PC-3 (cell line): ENCODE results near the gene MAP3K3. TPM values are rescaled to one million over a fixed set of nuclear protein-coding genes. Genes with fewer than 3 reads are reported as not detected.

ENCODE experiments used
- ATAC-seq: fragments of 200-7000 bp; cut with Tn5 transposase; 2 replicates; pipeline ENCODE4 v1.9.1; 2020; ENCODE audit warnings: mild to moderate bottlenecking, moderate library complexity
- BruUV-seq: library from RNA; stranded (reverse); fragments of 400-500 nt; replicated peaks from 2 replicates; lab custom pipeline; 2021; lab: Mats Ljungman, UMichigan
- CTCF ChIA-PET: fragments of 300-600 bp; sonication (Branson Sonifier 250); formaldehyde crosslinking; loops from one replicate; lab custom pipeline; 2022; ENCODE audit warnings: antibody characterized with exemption; lab: Charles Lee
- POLR2A ChIA-PET: fragments of 300-600 bp; sonication (Branson Sonifier 250); formaldehyde crosslinking; loops from one replicate; lab custom pipeline; 2022; ENCODE audit warnings: antibody characterized with exemption; ENCODE audit not compliant: unreplicated experiment; lab: Charles Lee
- DNase-seq: peaks from one replicate; pipeline ENCODE4 v3.0.0-alpha.2; 2015
- H2AFZ ChIP-seq: fragments of 300-600 bp; sonication (generic); 2 replicates; pipeline ENCODE4 v1.6.0; 2016; ENCODE audit warnings: antibody characterized with exemption, low read length
- H3F3A ChIP-seq: fragments of 300-600 bp; sonication (generic); one replicate; pipeline ENCODE4 v1.6.0; 2017; ENCODE audit warnings: antibody characterized with exemption, low read length, control low read depth, mild to moderate bottlenecking; ENCODE audit not compliant: unreplicated experiment
- H3K27ac ChIP-seq: fragments of 300-600 bp; sonication (generic); 2 replicates; pipeline ENCODE4 v1.5.1; 2016; ENCODE audit warnings: mild to moderate bottlenecking, low read length
- H3K27me3 ChIP-seq: fragments of 300-600 bp; sonication (generic); 2 replicates; pipeline ENCODE4 v1.6.1; 2016; ENCODE audit warnings: low read length, mixed read lengths
- H3K36me3 ChIP-seq: fragments of 300-600 bp; sonication (generic); 2 replicates; pipeline ENCODE4 v1.6.1; 2016; ENCODE audit warnings: low read depth, mixed run types, low read length, mixed read lengths
- H3K4me1 ChIP-seq: fragments of 300-600 bp; sonication (generic); 2 replicates; pipeline ENCODE4 v1.5.1; 2016; ENCODE audit warnings: low read length; ENCODE audit not compliant: insufficient read depth
- H3K4me2 ChIP-seq: fragments of 300-600 bp; sonication (generic); 2 replicates; pipeline ENCODE4 v1.6.0; 2016; ENCODE audit warnings: low read length
- H3K4me3 ChIP-seq: fragments of 300-600 bp; sonication (generic); 2 replicates; pipeline ENCODE4 v1.5.1; 2016; ENCODE audit warnings: mild to moderate bottlenecking, low read length, mixed read lengths
- H3K79me2 ChIP-seq: fragments of 300-600 bp; sonication (generic); 2 replicates; pipeline ENCODE4 v1.6.1; 2017; ENCODE audit warnings: low read length, mixed read lengths
- H3K9ac ChIP-seq: fragments of 300-600 bp; sonication (generic); 2 replicates; pipeline ENCODE4 v1.6.0; 2016; ENCODE audit warnings: mild to moderate bottlenecking, low read length
- H3K9me2 ChIP-seq: fragments of 300-600 bp; sonication (generic); replicated peaks from 2 replicates; pipeline ENCODE4 v1.6.1; 2016; ENCODE audit warnings: mixed run types, low read length, mixed read lengths
- H3K9me3 ChIP-seq: fragments of 300-600 bp; sonication (generic); 2 replicates; pipeline ENCODE4 v1.6.1; 2016; ENCODE audit warnings: low read length, mixed read lengths
- H4K20me1 ChIP-seq: fragments of 300-600 bp; sonication (generic); 2 replicates; pipeline ENCODE4 v1.6.1; 2016; ENCODE audit warnings: low read length, mixed read lengths
- EZH2 ChIP-seq: fragments of 300-600 bp; sonication (generic); IDR thresholded peaks from one replicate; pipeline ENCODE4 v1.6.1; 2017; ENCODE audit warnings: antibody characterized with exemption, mild to moderate bottlenecking, low read length; ENCODE audit not compliant: unreplicated experiment
- EZH2phosphoT487 ChIP-seq: fragments of 300-600 bp; sonication (generic); IDR thresholded peaks from 2 replicates; pipeline ENCODE4 v1.6.1; 2018; ENCODE audit warnings: mild to moderate bottlenecking, antibody characterized with exemption, low read length, borderline replicate concordance
- intact Hi-C: fragments of 100-400 bp; cut with micrococcal nuclease; formaldehyde crosslinking; loops from 2 replicates; pipeline ENCODE4 v1.9.0; 2023
- total RNA-seq: library from RNA; depleted of rRNA; stranded (reverse); fragments of >200 nt; gene quantifications from 2 replicates; pipeline ENCODE4 v1.2.3, GENCODE V29; 2014
- TF ChIP-seq, protein P1 (sequence below): fragments of 300-600 bp; sonication (generic); conservative IDR thresholded peaks from 2 replicates; pipeline ENCODE4 v1.5.1; 2017; ENCODE audit warnings: antibody characterized with exemption, low read depth, mild to moderate bottlenecking, low read length

The MAP3K3 gene
- total RNA-seq, 1 experiment from 2014 or later = 27.1 TPM

DNA sequence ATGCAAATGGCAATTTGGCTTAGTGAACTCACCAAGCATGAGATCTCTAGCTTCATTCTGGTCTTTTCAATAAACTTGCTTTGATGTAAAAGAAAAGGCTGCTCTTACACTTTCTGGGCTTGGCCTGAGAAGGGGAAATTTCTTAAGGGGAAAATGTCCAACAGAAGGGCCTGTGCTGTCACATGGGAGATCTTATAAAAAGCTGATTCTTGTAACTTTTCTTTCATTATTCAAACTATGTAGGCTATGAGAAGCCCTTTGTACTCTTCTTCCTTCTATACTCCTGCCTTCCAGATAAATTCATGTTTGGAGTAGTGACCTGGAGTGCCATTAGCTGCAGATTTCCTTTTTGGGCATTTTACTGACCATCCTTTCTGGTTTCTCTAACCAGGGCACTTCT, 60.8 kb downstream of the MAP3K3 start:
- no peak overlapping the region for H3K9ac ChIP-seq
- H3K79me2 ChIP-seq = no peaks in the 10 kb centered on the region
- no peak for TF ChIP-seq EZH2
- TF ChIP-seq, protein P1, sequence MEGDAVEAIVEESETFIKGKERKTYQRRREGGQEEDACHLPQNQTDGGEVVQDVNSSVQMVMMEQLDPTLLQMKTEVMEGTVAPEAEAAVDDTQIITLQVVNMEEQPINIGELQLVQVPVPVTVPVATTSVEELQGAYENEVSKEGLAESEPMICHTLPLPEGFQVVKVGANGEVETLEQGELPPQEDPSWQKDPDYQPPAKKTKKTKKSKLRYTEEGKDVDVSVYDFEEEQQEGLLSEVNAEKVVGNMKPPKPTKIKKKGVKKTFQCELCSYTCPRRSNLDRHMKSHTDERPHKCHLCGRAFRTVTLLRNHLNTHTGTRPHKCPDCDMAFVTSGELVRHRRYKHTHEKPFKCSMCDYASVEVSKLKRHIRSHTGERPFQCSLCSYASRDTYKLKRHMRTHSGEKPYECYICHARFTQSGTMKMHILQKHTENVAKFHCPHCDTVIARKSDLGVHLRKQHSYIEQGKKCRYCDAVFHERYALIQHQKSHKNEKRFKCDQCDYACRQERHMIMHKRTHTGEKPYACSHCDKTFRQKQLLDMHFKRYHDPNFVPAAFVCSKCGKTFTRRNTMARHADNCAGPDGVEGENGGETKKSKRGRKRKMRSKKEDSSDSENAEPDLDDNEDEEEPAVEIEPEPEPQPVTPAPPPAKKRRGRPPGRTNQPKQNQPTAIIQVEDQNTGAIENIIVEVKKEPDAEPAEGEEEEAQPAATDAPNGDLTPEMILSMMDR = no peak
- no peak for TF ChIP-seq EZH2phosphoT487
- no peak for ATAC-seq
- H3K27ac ChIP-seq = no peak overlapping the region
- no peaks in the 10 kb centered on the region for H3K36me3 ChIP-seq
- H3K4me1 ChIP-seq = no peaks in the 10 kb centered on the region
- CTCF ChIA-PET = no interaction called here
- no peaks in the 10 kb centered on the region for H3K9me3 ChIP-seq
- intact Hi-C loops = no loop called here
- POLR2A ChIA-PET = no interaction called here
- no peaks in the 10 kb centered on the region for H3K27me3 ChIP-seq
- H4K20me1 ChIP-seq = no peaks in the 10 kb centered on the region
- DNase-seq = no peak
- H2AFZ ChIP-seq = no peak overlapping the region
- H3F3A ChIP-seq = no peaks in the 10 kb centered on the region
- no peak overlapping the region for H3K4me3 ChIP-seq
- no TSS peak for BruUV-seq
- H3K9me2 ChIP-seq = no peaks in the 10 kb centered on the region
- H3K4me2 ChIP-seq = no peak overlapping the region

DNA sequence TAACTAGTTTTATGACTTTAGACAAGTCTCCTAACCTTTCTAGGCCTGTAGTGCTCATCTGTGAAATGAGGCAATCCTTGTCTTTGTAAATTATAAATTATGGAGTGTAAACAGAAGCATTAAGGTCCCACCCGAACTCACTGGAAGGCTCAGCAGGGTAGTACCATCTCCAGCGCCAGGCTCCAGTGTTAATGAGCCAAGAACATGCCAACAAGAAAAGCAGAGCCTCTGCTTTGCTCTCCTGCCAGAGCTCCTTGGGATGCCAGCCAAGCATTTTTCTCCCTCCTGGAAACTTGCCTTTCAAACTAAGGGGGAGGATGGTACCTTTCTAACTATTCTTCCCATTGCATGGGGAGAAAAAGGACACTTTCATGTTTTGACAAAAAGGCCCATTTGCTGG, 62.8 kb downstream of the MAP3K3 start:
- no peaks in the 10 kb centered on the region for H3F3A ChIP-seq
- DNase-seq (no peak), ATAC-seq (no peak)
- H3K9me2 ChIP-seq = no peaks in the 10 kb centered on the region
- H3K4me3 ChIP-seq = no peak overlapping the region
- H3K79me2 ChIP-seq = no peaks in the 10 kb centered on the region
- H3K4me2 ChIP-seq = no peak overlapping the region
- TF ChIP-seq, protein P1 = no peak
- TF ChIP-seq EZH2 (no peak), EZH2phosphoT487 (no peak)
- H3K27ac ChIP-seq = no peak overlapping the region
- intact Hi-C loops = no loop called here
- no peak overlapping the region for H3K9ac ChIP-seq
- no peaks in the 10 kb centered on the region for H3K27me3 ChIP-seq
- no TSS peak for BruUV-seq
- no peaks in the 10 kb centered on the region for H3K9me3 ChIP-seq
- H4K20me1 ChIP-seq = no peaks in the 10 kb centered on the region
- ChIA-PET POLR2A (no interaction called here), CTCF (no interaction called here)
- no peak overlapping the region for H2AFZ ChIP-seq
- no peaks in the 10 kb centered on the region for H3K36me3 ChIP-seq
- H3K4me1 ChIP-seq = no peaks in the 10 kb centered on the region

- TF ChIP-seq, protein P1 = no peak
- no peak for TF ChIP-seq EZH2phosphoT487
- no peak for TF ChIP-seq EZH2
- Histone ChIP-seq H3K4me1 (no peaks in the 10 kb centered on the region), H3K4me3 (no peak overlapping the region), H3K27ac (no peak overlapping the region), H3K9me3 (no peaks in the 10 kb centered on the region), H3K27me3 (no peaks in the 10 kb centered on the region), H3K79me2 (no peaks in the 10 kb centered on the region), H3K9me2 (no peaks in the 10 kb centered on the region), H3K36me3 (peaks cover 3% of the 10 kb centered on the region; the same call in 1 of the 2 replicates), H3K4me2 (no peak overlapping the region), H2AFZ (no peak overlapping the region), H4K20me1 (no peaks in the 10 kb centered on the region), H3F3A (no peaks in the 10 kb centered on the region), H3K9ac (no peak overlapping the region)
- DNase-seq = no peak
- intact Hi-C loops = no loop called here
- CTCF ChIA-PET = interaction anchor here (0.6 kb wide), 1 partner anchor 163 kb away, joined by 3 read pairs; no protein-coding TSS in a partner anchor
- BruUV-seq = no TSS peak
- no peak for ATAC-seq
- POLR2A ChIA-PET = no interaction called here
Measured at GRCh38 chr17:63685578-63685977, 63.4 kb downstream of the MAP3K3 start.
